Heart right ventricle (tissue), 16 donors: ENCODE results near the gene TDRKH. TPM values are rescaled to one million over a fixed set of nuclear protein-coding genes. Genes with fewer than 3 reads are reported as not detected.
A peak's percentile ranks its signal among the peaks of the same experiment; 100 is the strongest.

Experiments used
- ATAC-seq, 8 donors: fragments of 200-7000 bp; cut with Tn5 transposase; one replicate each; pipeline ENCODE4 v1.9.1; 2020; ENCODE audit warnings: mild to moderate bottlenecking in 8 of 8, moderate library complexity in 8 of 8, moderate number of reproducible peaks in 1 of 8
- DNase-seq, 2 donors: peaks; one replicate each; pipeline ENCODE4 v3.0.0-alpha.2; 2020
- H3K27ac ChIP-seq, 10 donors: fragments of 200-600 bp; sonication (generic) in 2 of 10; one replicate each; pipeline versions ENCODE4 v1.5.0 to v1.8.0; 2020 to 2022; ENCODE audit warnings: mild to moderate bottlenecking in 3 of 10
- H3K27me3 ChIP-seq, 7 donors: fragments of 200-600 bp; one replicate each; pipeline ENCODE4 v1.8.0; 2021 to 2022; ENCODE audit warnings: mild to moderate bottlenecking in 2 of 7
- H3K36me3 ChIP-seq, 9 donors: fragments of 200-600 bp; sonication (generic) in 1 of 9; one replicate each; pipeline versions ENCODE4 v1.5.0 to v1.8.0; 2020 to 2022; ENCODE audit warnings: mild to moderate bottlenecking in 2 of 9
- H3K4me1 ChIP-seq, 9 donors: fragments of 200-600 bp; sonication (generic) in 1 of 9; one replicate each; pipeline versions ENCODE4 v1.5.0 to v1.8.0; 2020 to 2022; ENCODE audit warnings: mild to moderate bottlenecking in 4 of 9
- H3K4me3 ChIP-seq, 10 donors: fragments of 200-600 bp; sonication (generic) in 2 of 10; one replicate each; pipeline versions ENCODE4 v1.5.0 to v1.8.0; 2020 to 2022; ENCODE audit warnings: mild to moderate bottlenecking in 7 of 10, moderate library complexity in 2 of 10
- H3K9me3 ChIP-seq, 11 donors: fragments of 200-600 bp in 10 of 11; sonication (generic) in 2 of 11; one replicate each; pipeline versions ENCODE4 v1.5.0 to v1.8.0; 2013 to 2022; ENCODE audit warnings: mild to moderate bottlenecking in 2 of 11, control low read depth in 1 of 11, moderate library complexity in 1 of 11
- CTCF ChIP-seq, 9 donors: fragments of 200-600 bp; sonication (generic) in 2 of 9; IDR thresholded peaks; one replicate each; pipeline versions ENCODE4 v1.5.0 to v1.8.0; 2021 to 2022; ENCODE audit warnings: antibody characterized with exemption in 9 of 9, mild to moderate bottlenecking in 5 of 9, moderate library complexity in 1 of 9
- WGBS, 2 donors: extraction: QIAGEN DNeasy Blood & Tissue Kit; methylation state at CpG; one replicate each; pipeline ENCODE4 v1.1.7; 2013; ENCODE audit warnings: inconsistent platforms in 1 of 2; 5-methylcytosine and 5-hydroxymethylcytosine counted together
- intact Hi-C, 10 donors: fragments of 100-400 bp; cut with DNase I; formaldehyde crosslinking; loops; one replicate each; pipeline versions ENCODE4 v1.11.1 to v1.14.2; 2022
- polyA plus RNA-seq, 2 donors: library from polyadenylated mRNA; stranded (reverse); fragments of 200-250 nt; gene quantifications; one replicate each; pipeline ENCODE4 v1.2.3, GENCODE V29; 2013
- total RNA-seq, 10 donors: library from RNA; stranded (reverse); fragmentation: NEBNext Ultra II Directional in 3 of 10; extraction: Animal tissue kit (Norgen Biotek cat#: 25700) in 3 of 10; gene quantifications; one replicate each; pipeline versions ENCODE4 v1.2.1 to v1.2.4, GENCODE V29; 2021 to 2023
- donor health status: Arrhythmogenic right ventricular cardiomyopathy.
- donor health status: ischemic (EF 13 %, LVEDD 7.1; RV severe dilation, severe dysfunction).
- donor health status: healthy with polysubstance abuse.
- donor health status: DM: no; HTN: yes; CAD: no.
- donor health status: DM: no; HTN: no; CAD: no.
- donor health status: ischemic (EF 25% LVEDD 6.9; RV normal size, moderate dysfunction).
- donor health status: ischemic (EF 25% LVEDD 5.7; RV mildly dilated, moderate dysfunction).
- donor health status: healthy.
- donor health status: DM: yes; HTN: yes; CAD: no.
- donor health status: Ischemic cardiomyopathy.
- donor health status: ischemic (EF 35%, LVEDD 5.7; RV mildly dilated, moderate dysfunction).
- donor health status: nonischemic (EF 11% LVEDD 7.7; RV severe dilation, severe dysfunction).
- donor health status: DM: yes; HTN: yes; CAD: no.
- donor health status: PGD.
- donor health status: ischemic (EF 29% LVEDD 5.4; RV normal size, mild dysfunction).
- donor health status: nonischemic (EF 23%, LVEDD 6.1; RV moderate dilation, normal function).

The TDRKH gene
- total and polyA plus RNA-seq, 12 donors = 3.4 to 7.6 (median 5.0) TPM

GRCh38 chr1:151817353-151817730 is 27.0 kb upstream of the TDRKH start:
- Histone ChIP-seq H3K27me3 (no peaks in the 10 kb centered on the region), H3K4me1 (peaks cover 0 to 9% (median 0%) of the 10 kb centered on the region in 9 donors), H3K36me3 (peaks cover 0 to 11% (median 0%) of the 10 kb centered on the region in 9 donors), H3K4me3 (no peak overlapping the region), H3K9me3 (no peaks in the 10 kb centered on the region), H3K27ac (no peak overlapping the region)
- intact Hi-C loops = no loop called here
- DNase-seq = no peak
- TF ChIP-seq CTCF (IDR thresholded peaks at IDR 0.05) = no peak
- ATAC-seq = no peak
- 48 to 60% methylated on average over 7 of the region's 7 CpGs for WGBS, 2 donors

- ATAC-seq = no peak
- DNase-seq = no peak
- Histone ChIP-seq H3K36me3 (peaks cover 0 to 11% (median 0%) of the 10 kb centered on the region in 9 donors), H3K9me3 (no peaks in the 10 kb centered on the region), H3K4me1 (peaks cover 0 to 9% (median 0%) of the 10 kb centered on the region in 9 donors), H3K27me3 (no peaks in the 10 kb centered on the region), H3K4me3 (no peak overlapping the region), H3K27ac (no peak overlapping the region)
- 81 to 84% methylated on average over 26 of the region's 26 CpGs for WGBS, 2 donors
- TF ChIP-seq CTCF (IDR thresholded peaks at IDR 0.05) = no peak
- intact Hi-C loops = no loop called here
These were observed 26.4 kb upstream of the TDRKH start for GRCh38 chr1:151816548-151817352.

GRCh38 chr1:151815716-151816327 is 25.5 kb upstream of the TDRKH start:
- intact Hi-C loops = no loop called here
- peaks cover 0 to 11% (median 0%) of the 10 kb centered on the region in 9 donors for H3K36me3 ChIP-seq
- no peaks in the 10 kb centered on the region for H3K9me3 ChIP-seq
- H3K27ac ChIP-seq = no peak overlapping the region
- TF ChIP-seq CTCF (IDR thresholded peaks at IDR 0.05) = no peak
- H3K4me1 ChIP-seq = peaks cover 0 to 6% (median 0%) of the 10 kb centered on the region in 9 donors
- DNase-seq (no peak), ATAC-seq (peak in 1 of 8 donors; percentile 8)
- H3K27me3 ChIP-seq = no peaks in the 10 kb centered on the region
- WGBS, 2 donors = 70 to 73% methylated on average over 12 of the region's 12 CpGs
- H3K4me3 ChIP-seq = no peak overlapping the region

GRCh38 chr1:151814971-151815545 is 24.8 kb upstream of the TDRKH start:
- Histone ChIP-seq H3K36me3 (peaks cover 0 to 11% (median 0%) of the 10 kb centered on the region in 9 donors), H3K4me1 (no peaks in the 10 kb centered on the region), H3K4me3 (no peak overlapping the region), H3K9me3 (no peaks in the 10 kb centered on the region), H3K27me3 (no peaks in the 10 kb centered on the region), H3K27ac (no peak overlapping the region)
- no peak for ATAC-seq
- no peak for TF ChIP-seq CTCF (IDR thresholded peaks at IDR 0.05)
- intact Hi-C loops = no loop called here
- no peak for DNase-seq
- 87 to 90% methylated on average over 7 to 8 of the region's 8 CpGs for WGBS, 2 donors
